HL-60 (cell line): Measurements from ENCODE around the gene TFF2.

ENCODE experiments used
- DNase-seq, 2 experiments: peaks; one replicate each; pipeline ENCODE4 v3.0.0-alpha.2; 2010 to 2020; ENCODE audit warnings: low read depth in 1 of 2, low spot score in 1 of 2
- H3K27ac ChIP-seq: fragments of 250-450 bp; sonication (Bioruptor Pico); replicated peaks from 2 replicates; pipeline ENCODE4 v1.5.1; 2020; ENCODE audit warnings: mild to moderate bottlenecking, moderate library complexity
- H3K27me3 ChIP-seq: fragments of 250-450 bp; sonication (Bioruptor Pico); 2 replicates; pipeline ENCODE4 v1.5.1; 2021; ENCODE audit warnings: mild to moderate bottlenecking, moderate library complexity; ENCODE audit not compliant: insufficient read depth, poor library complexity, severe bottlenecking
- H3K4me3 ChIP-seq: replicated peaks from 2 replicates; pipeline ENCODE4 v1.5.1; 2011; ENCODE audit warnings: mild to moderate bottlenecking, control low read depth, low read length; ENCODE audit not compliant: insufficient read depth
- CTCF ChIP-seq: IDR thresholded peaks from one replicate; pipeline ENCODE4 v1.5.1; 2011; ENCODE audit warnings: low read length, control low read depth, inconsistent platforms; ENCODE audit not compliant: insufficient read depth
- GABPA ChIP-seq: IDR thresholded peaks from 2 replicates; pipeline ENCODE4 v1.6.1; 2012; ENCODE audit warnings: low read depth
- POLR2AphosphoS5 ChIP-seq: IDR thresholded peaks from 2 replicates; pipeline ENCODE4 v1.6.1; 2012; ENCODE audit warnings: low read depth
- REST ChIP-seq: IDR thresholded peaks from 2 replicates; pipeline ENCODE4 v1.6.1; 2012; ENCODE audit warnings: low read depth; ENCODE audit not compliant: insufficient replicate concordance
- SPI1 ChIP-seq: IDR thresholded peaks from 2 replicates; pipeline ENCODE4 v1.6.1; 2012; ENCODE audit warnings: low read depth, mild to moderate bottlenecking, borderline replicate concordance

TFF2 gene

GRCh38 chr21:42382915-42383314, 32.1 kb upstream of the TFF2 start:
- no peak overlapping the region for H3K27ac ChIP-seq
- TF ChIP-seq GABPA (no peak), REST (no peak), CTCF (no peak), POLR2AphosphoS5 (no peak), SPI1 (no peak)
- no peaks in the 10 kb centered on the region for H3K27me3 ChIP-seq
- no peak overlapping the region for H3K4me3 ChIP-seq
- no peak for DNase-seq

GRCh38 chr21:42381347-42381984, 30.7 kb upstream of the TFF2 start:
- TF ChIP-seq GABPA: no peak
- peak; percentile 59 for TF ChIP-seq CTCF
- no peak for TF ChIP-seq SPI1
- TF ChIP-seq REST: no peak
- TF ChIP-seq POLR2AphosphoS5: no peak
- H3K27me3 ChIP-seq: no peaks in the 10 kb centered on the region
- no peak overlapping the region for H3K4me3 ChIP-seq
- peak in 1 of 2 experiments; percentile 70 for DNase-seq
- H3K27ac ChIP-seq: no peak overlapping the region

- TF ChIP-seq SPI1: no peak
- no peak for TF ChIP-seq REST
- no peak for TF ChIP-seq CTCF
- TF ChIP-seq POLR2AphosphoS5: no peak
- TF ChIP-seq GABPA: no peak
- H3K27ac ChIP-seq: no peak overlapping the region
- H3K4me3 ChIP-seq: no peak overlapping the region
- no peak for DNase-seq
- no peaks in the 10 kb centered on the region for H3K27me3 ChIP-seq
Measured at GRCh38 chr21:42379426-42380215, 28.8 kb upstream of the TFF2 start.
